Measurements from ENCODE around the gene EIF4EBP2. TPM values are rescaled to one million over a fixed set of nuclear protein-coding genes. Genes with fewer than 3 reads are reported as not detected.

The EIF4EBP2 gene
- total and polyA plus RNA-seq, 4 donors, result 25.7 to 70.0 (median 33.0) TPM

- no peaks in the 10 kb centered on the region for H3K36me3 ChIP-seq (ENCODE audit: control insufficient read depth in 4 of 4, insufficient read depth in 3 of 4, low read depth in 1 of 4, low read length in 3 of 4)
- TF ChIP-seq RAD21 (IDR thresholded peaks at IDR 0.05) (no peak), MAX (IDR thresholded peaks at IDR 0.05) (no peak), ATF3 (IDR thresholded peaks at IDR 0.05) (no peak), EGR1 (IDR thresholded peaks at IDR 0.05; ENCODE audit: low read depth in 2 of 2) (no peak), JUND (IDR thresholded peaks at IDR 0.05) (no peak), NR2F2 (IDR thresholded peaks at IDR 0.05) (no peak), TAF1 (conservative IDR thresholded peaks at IDR 0.05) (no peak), ZBTB33 (IDR thresholded peaks at IDR 0.05) (no peak), HNF4A (conservative IDR thresholded peaks at IDR 0.05) (no peak), YY1 (IDR thresholded peaks at IDR 0.05) (no peak), CTCF (IDR thresholded peaks at IDR 0.05; ENCODE audit: low read depth, low read length, missing input control) (no peak), REST (IDR thresholded peaks at IDR 0.05) (no peak), GABPA (IDR thresholded peaks at IDR 0.05 in 1 of 2, conservative IDR thresholded peaks at IDR 0.05 in 1 of 2) (no peak), RXRA (IDR thresholded peaks at IDR 0.05) (no peak), FOXA2 (IDR thresholded peaks at IDR 0.05) (no peak), SP1 (IDR thresholded peaks at IDR 0.05) (no peak), FOXA1 (IDR thresholded peaks at IDR 0.05) (no peak), HNF4G (IDR thresholded peaks at IDR 0.05) (no peak)
- no peak overlapping the region for H3K27ac ChIP-seq (ENCODE audit: low read depth in 1 of 2, low read length in 2 of 2)
- H3K9ac ChIP-seq (ENCODE audit: low read depth in 1 of 2, low read length in 2 of 2), result no peak overlapping the region
- 94% methylated on average over 4 of the region's 4 CpGs for WGBS
- peaks cover 3 to 18% (median 16%) of the 10 kb centered on the region in 4 donors for H3K4me1 ChIP-seq (ENCODE audit: control insufficient read depth in 4 of 4, insufficient read depth in 4 of 4, low read length in 3 of 4)
- no peak overlapping the region for H3K4me3 ChIP-seq (ENCODE audit: low read depth in 1 of 3, low read length in 3 of 3)
- no peak for DNase-seq (ENCODE audit: low spot score)
- H3K27me3 ChIP-seq (ENCODE audit: control insufficient read depth in 4 of 4, insufficient read depth in 4 of 4, low read length in 3 of 4), result peaks cover 3 to 7% (median 5%) of the 10 kb centered on the region in 4 donors
- H3K9me3 ChIP-seq (ENCODE audit: control insufficient read depth in 4 of 4, low read length in 3 of 4), result no peaks in the 10 kb centered on the region
Observed at GRCh38 chr10:70444744-70445143, 40.8 kb downstream of the EIF4EBP2 start.
